H1 (cell line): ENCODE results near the gene C13orf42. TPM values are rescaled to one million over a fixed set of nuclear protein-coding genes. Genes with fewer than 3 reads are reported as not detected.

Experiments
- BRCA1 ChIP-seq: IDR thresholded peaks from 2 replicates; pipeline ENCODE4 v1.6.1; 2012; ENCODE audit warnings: low read depth, low read length, improper control_type of control experiment
- KDM1A ChIP-seq: fragments of 200-600, 300-600 bp; sonication (generic); IDR thresholded peaks from 2 replicates; pipeline ENCODE4 v1.7.1; 2016; ENCODE audit warnings: mild to moderate bottlenecking, low read length, borderline replicate concordance
- KDM5A ChIP-seq: fragments of 200-600 bp; IDR thresholded peaks from 2 replicates; pipeline ENCODE4 v1.7.1; 2012; ENCODE audit warnings: mild to moderate bottlenecking, low read length, inconsistent platforms, mixed read lengths
- SIX5 ChIP-seq: IDR thresholded peaks from 2 replicates; pipeline ENCODE4 v1.6.1; 2011; ENCODE audit warnings: mild to moderate bottlenecking, low read depth, low read length
- YY1 ChIP-seq: IDR thresholded peaks from 2 replicates; pipeline ENCODE4 v1.6.1; 2011; ENCODE audit warnings: low read depth, mild to moderate bottlenecking, low read length
- polyA plus RNA-seq, 7 experiments: library from polyadenylated mRNA; depleted of rRNA in 3 of 7; stranded (reverse) in 5 of 7; unstranded in 2 of 7; fragments of >200 nt in 5 of 7; fragments of 200-250 nt in 2 of 7; gene quantifications; 1 replicate in 5 of 7; 2 replicates in 1 of 7; 4 replicates in 1 of 7; pipeline versions ENCODE4 v1.2.1 to v1.2.3, GENCODE V29; 2011 to 2013; ENCODE audit warnings: missing spikeins in 2 of 7, mixed read lengths in 2 of 7
- total RNA-seq: library from RNA; stranded (reverse); fragmentation: NEBNext Ultra II Directional; extraction: Animal tissue kit (Norgen Biotek cat#: 25700); gene quantifications from 2 replicates; pipeline ENCODE4 v1.2.1, GENCODE V29; 2021

C13orf42 gene
- total and polyA plus RNA-seq, 2 of the 8 experiments (the other 6 are each of a cell fraction or from before 2014, with no cell fraction given): 9.9 to 10.1 TPM

GRCh38 chr13:51136276-51136980, 25.4 kb upstream of the C13orf42 start (continued):
- TF ChIP-seq BRCA1 (no peak), SIX5 (no peak), KDM5A (no peak), KDM1A (no peak), YY1 (no peak)
